ENCODE results near the gene RRBP1. TPM values are rescaled to one million over a fixed set of nuclear protein-coding genes. Genes with fewer than 3 reads are reported as not detected.

The RRBP1 gene
- 10 to 100 TPM; 49.8 to 92.4 (median 78.0) TPM for total RNA-seq

GRCh38 chr20:17682103-17682888, at the start of gene RRBP1:
RRBP1 (minus strand) TSS chr20:17682242; CDS start chr20:17660507, 21,735 bp downstream.
- no peaks in the 10 kb centered on the region for H3K36me3 ChIP-seq
- intact Hi-C loops (cut with DNase I; ENCODE audit: low total_unique reads) = loop anchor here (10.0 kb wide), 1 partner anchor 213 kb away; no protein-coding TSS in a partner anchor
- no peaks in the 10 kb centered on the region for H3K27me3 ChIP-seq
- peak; percentile 78 for TF ChIP-seq POLR2A (IDR thresholded peaks at IDR 0.05)
- peak; percentile 59 to 78 (median 70) for TF ChIP-seq CTCF (IDR thresholded peaks at IDR 0.05)
- peak; percentile 42 to 89 (median 68) for TF ChIP-seq POLR2AphosphoS5 (IDR thresholded peaks at IDR 0.05)
- H3K4me1 ChIP-seq = peaks cover 4 to 5% of the 10 kb centered on the region in 2 donors
- H3K4me3 ChIP-seq = peak within 1 kb of the TSS; percentile 71 to 95 (median 86)
- DNase-seq (ENCODE audit: low spot score in 2 of 2) = peak; percentile 97 to 98
- peak within 1 kb of the TSS; percentile 93 to 97 for H3K27ac ChIP-seq
- no peaks in the 10 kb centered on the region for H3K9me3 ChIP-seq

- TF ChIP-seq CTCF (IDR thresholded peaks at IDR 0.05) = no peak
- no peak for TF ChIP-seq POLR2A (IDR thresholded peaks at IDR 0.05)
- no peak for TF ChIP-seq POLR2AphosphoS5 (IDR thresholded peaks at IDR 0.05)
- intact Hi-C loops (cut with DNase I; ENCODE audit: low total_unique reads) = loop anchor here (2.0 kb wide), 1 partner anchor 58 kb away; no protein-coding TSS in a partner anchor
- H3K27ac ChIP-seq = no peak overlapping the region
- no peaks in the 10 kb centered on the region for H3K27me3 ChIP-seq
- DNase-seq (ENCODE audit: low spot score in 2 of 2) = no peak
- no peaks in the 10 kb centered on the region for H3K36me3 ChIP-seq
- no peak overlapping the region for H3K4me3 ChIP-seq
- no peaks in the 10 kb centered on the region for H3K4me1 ChIP-seq
- H3K9me3 ChIP-seq = no peaks in the 10 kb centered on the region
Observed at GRCh38 chr20:17731233-17731632, 49.2 kb upstream of the RRBP1 start.

GRCh38 chr20:17730071-17730470, 48.0 kb upstream of the RRBP1 start:
- no peak for TF ChIP-seq CTCF (IDR thresholded peaks at IDR 0.05)
- no peak for TF ChIP-seq POLR2A (IDR thresholded peaks at IDR 0.05)
- no peak for TF ChIP-seq POLR2AphosphoS5 (IDR thresholded peaks at IDR 0.05)
- no peaks in the 10 kb centered on the region for H3K4me1 ChIP-seq
- no peak overlapping the region for H3K27ac ChIP-seq
- intact Hi-C loops (cut with DNase I; ENCODE audit: low total_unique reads) = loop anchor here (2.0 kb wide), 1 partner anchor 57 kb away; no protein-coding TSS in a partner anchor
- H3K9me3 ChIP-seq = no peaks in the 10 kb centered on the region
- H3K27me3 ChIP-seq = no peaks in the 10 kb centered on the region
- H3K36me3 ChIP-seq = no peaks in the 10 kb centered on the region
- H3K4me3 ChIP-seq = no peak overlapping the region
- no peak for DNase-seq (ENCODE audit: low spot score in 2 of 2)

- DNase-seq (ENCODE audit: low spot score in 2 of 2) = no peak
- Histone ChIP-seq H3K27ac (no peak overlapping the region), H3K36me3 (no peaks in the 10 kb centered on the region), H3K27me3 (no peaks in the 10 kb centered on the region), H3K4me1 (no peaks in the 10 kb centered on the region), H3K9me3 (no peaks in the 10 kb centered on the region), H3K4me3 (no peak overlapping the region)
- intact Hi-C loops (cut with DNase I; ENCODE audit: low total_unique reads) = no loop called here
- TF ChIP-seq POLR2A (IDR thresholded peaks at IDR 0.05) (no peak), POLR2AphosphoS5 (IDR thresholded peaks at IDR 0.05) (no peak), CTCF (IDR thresholded peaks at IDR 0.05) (no peak)
Observed at GRCh38 chr20:17728074-17728473, 46.0 kb upstream of the RRBP1 start.

GRCh38 chr20:17727351-17727750, 45.3 kb upstream of the RRBP1 start:
- intact Hi-C loops (cut with DNase I; ENCODE audit: low total_unique reads) = no loop called here
- H3K36me3 ChIP-seq = no peaks in the 10 kb centered on the region
- H3K9me3 ChIP-seq = no peaks in the 10 kb centered on the region
- H3K27me3 ChIP-seq = no peaks in the 10 kb centered on the region
- no peaks in the 10 kb centered on the region for H3K4me1 ChIP-seq
- H3K4me3 ChIP-seq = no peak overlapping the region
- no peak for TF ChIP-seq POLR2A (IDR thresholded peaks at IDR 0.05)
- TF ChIP-seq CTCF (IDR thresholded peaks at IDR 0.05) = no peak
- no peak for TF ChIP-seq POLR2AphosphoS5 (IDR thresholded peaks at IDR 0.05)
- DNase-seq (ENCODE audit: low spot score in 2 of 2) = no peak
- H3K27ac ChIP-seq = no peak overlapping the region

Data from breast epithelium (tissue), 4 donors.